ENCODE measurements around the gene TPI1.

TPI1 gene

DNA sequence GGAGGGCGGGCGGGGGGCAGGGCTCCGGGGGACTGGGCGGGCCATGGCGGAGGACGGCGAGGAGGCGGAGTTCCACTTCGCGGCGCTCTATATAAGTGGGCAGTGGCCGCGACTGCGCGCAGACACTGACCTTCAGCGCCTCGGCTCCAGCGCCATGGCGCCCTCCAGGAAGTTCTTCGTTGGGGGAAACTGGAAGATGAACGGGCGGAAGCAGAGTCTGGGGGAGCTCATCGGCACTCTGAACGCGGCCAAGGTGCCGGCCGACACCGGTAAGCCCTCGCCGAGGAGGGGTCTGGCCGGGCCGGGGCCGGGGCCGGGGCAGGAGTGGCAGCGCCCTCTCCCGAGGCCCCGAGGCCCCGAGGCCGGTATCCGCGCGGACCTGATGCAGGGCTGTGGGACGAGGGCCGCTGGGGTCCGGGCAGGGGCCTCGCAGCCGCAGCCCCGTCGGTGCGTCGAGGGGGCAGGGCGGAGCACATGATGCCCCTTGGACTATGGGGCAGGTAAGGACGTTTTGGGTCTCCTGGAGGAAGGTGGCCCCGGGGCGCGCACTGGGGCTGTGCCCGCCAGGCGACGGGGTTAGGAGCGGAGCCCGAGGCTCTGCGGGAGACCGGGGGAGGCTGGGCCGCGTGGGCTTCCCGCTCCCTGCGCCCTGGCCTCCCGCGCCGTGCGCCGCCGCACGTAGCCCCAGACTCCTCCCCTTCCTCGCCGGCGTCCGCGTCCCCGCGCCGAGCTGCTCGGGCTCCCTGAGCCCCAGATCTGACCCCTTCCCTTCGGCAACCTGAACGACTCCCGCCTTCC is at the start of gene TPI1:
Gene TPI1 (plus strand): TSS at position 119 of the 798 bp plus-strand sequence. CDS start 36 bp downstream, at position 155.
- DNase-seq (ENCODE audit: low read depth in 2 of 2, low spot score in 1 of 2), result peak; percentile 49 to 61

DNA sequence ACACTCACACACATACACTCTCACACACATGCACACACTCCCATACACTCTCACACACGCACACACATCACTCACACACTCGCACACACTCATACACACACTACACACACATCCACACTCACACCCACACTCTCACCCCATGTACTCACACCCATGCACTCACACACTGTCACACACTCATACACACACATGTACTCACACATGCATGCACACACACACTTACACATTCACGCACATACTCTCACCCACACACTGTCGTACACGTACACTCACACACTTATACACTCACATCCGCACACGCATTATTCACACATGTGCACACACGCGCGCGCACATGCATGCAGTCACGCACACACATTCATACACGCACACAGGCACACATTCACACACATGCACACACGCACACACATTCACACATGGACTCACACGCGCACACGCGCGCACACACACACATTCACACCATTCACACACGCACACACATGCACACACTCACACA is 49.6 kb upstream of the TPI1 start:
- no peak for DNase-seq (ENCODE audit: low read depth in 2 of 2, low spot score in 1 of 2)

DNA sequence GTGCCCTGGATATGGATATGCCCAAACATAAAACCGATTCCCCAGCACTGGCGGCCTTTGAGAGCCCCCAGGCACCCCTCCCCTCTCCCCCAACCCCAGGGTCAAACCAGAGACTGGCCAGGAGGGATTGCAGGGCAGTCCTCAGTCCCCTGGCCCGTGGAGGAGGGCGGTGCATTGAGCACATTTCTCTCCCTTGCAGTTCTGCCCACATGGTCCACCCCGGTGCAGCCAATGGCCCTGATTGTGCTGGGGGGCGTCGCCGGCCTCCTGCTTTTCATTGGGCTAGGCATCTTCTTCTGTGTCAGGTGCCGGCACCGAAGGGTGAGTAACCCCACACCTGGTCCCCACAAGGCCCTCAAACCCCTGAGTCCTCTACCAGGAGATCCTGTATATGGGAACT is 49.1 kb upstream of the TPI1 start:
- DNase-seq (ENCODE audit: low read depth in 2 of 2, low spot score in 1 of 2), result no peak

DNA sequence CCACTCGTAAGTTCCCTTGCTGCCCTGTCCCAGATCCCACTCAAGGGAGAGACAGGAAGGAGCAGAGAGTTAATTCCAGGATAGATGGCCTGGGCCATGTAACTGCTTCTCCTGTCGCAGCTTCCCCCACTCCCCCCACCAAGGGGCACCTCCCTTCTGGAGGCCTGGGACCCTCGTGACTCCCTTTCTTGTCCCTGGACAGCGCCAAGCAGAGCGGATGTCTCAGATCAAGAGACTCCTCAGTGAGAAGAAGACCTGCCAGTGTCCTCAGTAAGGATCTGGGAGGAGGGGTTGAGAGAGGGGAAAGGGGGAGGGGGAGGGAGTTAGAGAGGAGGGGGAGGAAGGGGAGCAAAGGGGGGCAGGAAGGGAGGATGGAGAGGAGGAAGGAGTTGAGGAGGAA is 48.7 kb upstream of the TPI1 start:
- DNase-seq (ENCODE audit: low read depth in 2 of 2, low spot score in 1 of 2), result no peak

DNA sequence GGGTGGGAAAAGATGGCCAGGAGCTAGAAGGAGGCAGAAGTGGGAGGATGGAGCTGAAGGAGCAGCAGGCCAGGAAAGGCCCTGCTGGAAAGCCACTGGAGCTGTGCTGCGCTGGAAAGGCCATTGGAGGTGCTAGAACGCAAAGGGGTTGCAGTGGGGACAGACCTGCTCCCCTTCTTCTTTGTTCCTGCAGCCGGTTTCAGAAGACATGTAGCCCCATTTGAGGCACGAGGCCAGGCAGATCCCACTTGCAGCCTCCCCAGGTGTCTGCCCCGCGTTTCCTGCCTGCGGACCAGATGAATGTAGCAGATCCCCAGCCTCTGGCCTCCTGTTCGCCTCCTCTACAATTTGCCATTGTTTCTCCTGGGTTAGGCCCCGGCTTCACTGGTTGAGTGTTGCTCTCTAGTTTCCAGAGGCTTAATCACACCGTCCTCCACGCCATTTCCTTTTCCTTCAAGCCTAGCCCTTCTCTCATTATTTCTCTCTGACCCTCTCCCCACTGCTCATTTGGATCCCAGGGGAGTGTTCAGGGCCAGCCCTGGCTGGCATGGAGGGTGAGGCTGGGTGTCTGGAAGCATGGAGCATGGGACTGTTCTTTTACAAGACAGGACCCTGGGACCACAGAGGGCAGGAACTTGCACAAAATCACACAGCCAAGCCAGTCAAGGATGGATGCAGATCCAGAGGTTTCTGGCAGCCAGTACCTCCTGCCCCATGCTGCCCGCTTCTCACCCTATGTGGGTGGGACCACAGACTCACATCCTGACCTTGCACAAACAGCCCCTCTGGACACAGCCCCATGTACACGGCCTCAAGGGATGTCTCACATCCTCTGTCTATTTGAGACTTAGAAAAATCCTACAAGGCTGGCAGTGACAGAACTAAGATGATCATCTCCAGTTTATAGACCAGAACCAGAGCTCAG is 48.0 kb upstream of the TPI1 start:
- DNase-seq (ENCODE audit: low read depth in 2 of 2, low spot score in 1 of 2), result no peak

DNA sequence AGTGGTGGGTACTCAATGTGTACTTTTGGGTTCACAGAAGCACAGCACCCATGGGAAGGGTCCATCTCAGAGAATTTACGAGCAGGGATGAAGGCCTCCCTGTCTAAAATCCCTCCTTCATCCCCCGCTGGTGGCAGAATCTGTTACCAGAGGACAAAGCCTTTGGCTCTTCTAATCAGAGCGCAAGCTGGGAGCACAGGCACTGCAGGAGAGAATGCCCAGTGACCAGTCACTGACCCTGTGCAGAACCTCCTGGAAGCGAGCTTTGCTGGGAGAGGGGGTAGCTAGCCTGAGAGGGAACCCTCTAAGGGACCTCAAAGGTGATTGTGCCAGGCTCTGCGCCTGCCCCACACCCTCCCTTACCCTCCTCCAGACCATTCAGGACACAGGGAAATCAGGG is 47.2 kb upstream of the TPI1 start:
- no peak for DNase-seq (ENCODE audit: low read depth in 2 of 2, low spot score in 1 of 2)

DNA sequence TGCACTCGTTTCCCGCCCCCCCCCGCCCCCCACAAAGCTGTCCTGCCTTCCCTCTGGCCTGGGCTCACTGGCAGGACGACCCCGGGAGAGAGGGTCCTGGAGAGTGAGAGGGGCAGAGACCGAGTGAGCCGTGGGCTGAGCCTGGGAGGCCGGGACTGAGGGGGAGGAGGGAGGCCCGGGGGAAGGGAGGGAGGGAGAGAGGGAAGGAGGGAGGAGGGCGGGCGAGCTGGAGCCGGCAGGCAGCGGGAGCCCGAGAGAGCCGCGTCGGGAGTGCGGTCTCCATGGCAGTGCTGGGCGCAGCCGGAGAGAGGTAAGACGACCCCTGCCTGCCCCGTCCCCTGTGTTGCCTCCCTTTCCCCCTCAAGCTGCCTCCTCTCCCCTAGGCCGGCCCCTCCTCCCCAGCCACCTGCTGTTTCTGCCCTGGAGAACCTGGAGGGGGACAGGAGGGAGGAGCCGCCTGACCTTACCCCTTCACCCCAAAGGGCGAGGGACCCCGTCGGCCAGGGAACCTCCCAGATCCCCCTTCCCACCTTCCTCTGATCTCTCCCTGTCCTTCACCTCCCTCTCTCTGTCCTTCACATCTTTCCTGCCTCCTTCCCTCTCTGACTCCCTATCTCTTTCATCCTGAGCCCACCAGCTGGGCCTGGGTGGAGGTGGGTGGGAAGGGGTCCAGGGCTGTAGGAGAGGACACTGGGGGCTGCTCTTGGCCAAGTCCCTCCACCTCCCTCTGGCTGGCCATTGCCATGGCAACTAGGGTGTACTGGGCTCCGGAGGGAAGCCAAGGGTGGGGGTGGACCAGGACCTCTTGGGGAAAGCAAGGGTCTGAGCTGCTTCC is 45.5 kb upstream of the TPI1 start, which contains the start of gene GPR162:
Gene GPR162 (plus strand): TSS at position 231 of the 835 bp plus-strand sequence. CDS start 2,078 bp downstream, outside the sequence.
- no peak for DNase-seq (ENCODE audit: low read depth in 2 of 2, low spot score in 1 of 2)

DNA sequence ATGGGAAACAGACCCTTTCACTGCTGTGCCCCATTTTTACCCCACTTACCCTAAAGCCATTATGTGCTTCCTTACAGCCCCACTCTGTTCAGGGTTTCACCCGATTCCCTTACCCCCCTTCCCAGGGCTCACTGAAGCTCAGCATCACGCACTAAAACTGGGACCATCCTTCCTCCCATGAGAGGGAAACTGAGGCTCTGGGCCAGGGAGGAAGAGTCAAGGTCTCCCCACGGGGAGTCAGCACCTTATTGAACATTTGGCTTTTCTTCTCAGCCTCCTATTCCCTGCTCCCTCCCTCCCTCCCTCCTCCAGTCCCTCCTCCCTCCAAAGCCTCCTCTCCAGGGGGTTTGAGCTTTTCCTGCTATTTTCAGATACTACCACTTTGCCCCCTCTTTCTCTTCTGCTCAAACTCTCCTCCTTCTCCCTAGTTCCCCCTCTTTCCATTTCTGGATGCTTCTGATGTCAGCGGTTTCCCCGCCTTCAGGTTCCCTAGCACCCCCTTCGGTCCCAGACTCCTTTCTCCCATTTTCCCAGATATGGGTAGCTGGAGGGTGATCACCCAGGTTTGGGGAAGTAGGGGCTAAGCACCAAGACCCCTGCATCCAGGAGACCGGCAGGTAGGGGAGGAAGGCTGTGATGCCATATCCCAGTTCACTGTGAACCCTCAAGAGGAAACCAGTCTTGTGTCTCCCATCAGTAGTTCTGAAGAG is 44.8 kb upstream of the TPI1 start:
- no peak for DNase-seq (ENCODE audit: low read depth in 2 of 2, low spot score in 1 of 2)

DNA sequence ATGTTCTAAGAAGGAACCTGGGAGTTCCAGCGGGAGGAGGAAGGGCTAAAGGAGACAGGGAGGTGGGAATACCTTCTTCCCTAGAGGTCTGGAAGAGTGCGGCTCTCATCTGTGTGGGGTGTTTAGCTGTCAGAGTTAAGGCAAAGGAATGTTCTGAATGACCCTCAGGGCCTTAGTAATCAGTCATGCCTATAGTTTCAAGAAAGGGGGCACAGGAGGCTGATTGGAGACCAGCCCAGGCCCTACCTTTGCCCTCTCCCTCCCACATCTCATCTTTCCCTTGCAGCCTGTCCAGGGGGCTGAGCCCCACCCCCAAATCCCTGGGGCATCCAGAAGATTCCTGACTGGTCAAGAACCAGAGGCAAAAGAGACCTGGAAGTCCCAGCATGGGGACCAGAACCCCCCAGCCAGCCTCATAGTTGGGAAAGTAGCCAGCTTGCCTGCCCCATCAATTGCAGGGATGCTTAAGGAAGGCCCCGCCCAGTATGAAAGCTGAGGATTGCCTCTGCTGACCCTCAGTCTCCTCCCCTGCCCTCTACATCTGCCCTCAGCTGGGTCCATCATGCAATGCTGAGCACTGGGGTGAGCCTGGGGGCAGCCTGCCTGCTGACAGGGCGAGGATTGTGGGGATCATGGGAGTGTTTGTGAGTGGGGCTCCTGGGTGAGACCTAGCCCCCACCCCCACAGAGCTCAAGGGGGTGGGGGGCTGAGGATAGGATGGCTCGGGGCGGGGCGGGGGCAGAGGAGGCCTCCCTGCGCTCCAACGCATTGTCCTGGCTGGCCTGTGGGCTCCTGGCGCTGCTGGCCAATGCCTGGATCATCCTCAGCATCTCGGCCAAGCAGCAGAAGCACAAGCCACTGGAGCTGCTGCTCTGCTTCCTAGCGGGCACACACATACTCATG is 43.9 kb upstream of the TPI1 start:
- no peak for DNase-seq (ENCODE audit: low read depth in 2 of 2, low spot score in 1 of 2)

DNA sequence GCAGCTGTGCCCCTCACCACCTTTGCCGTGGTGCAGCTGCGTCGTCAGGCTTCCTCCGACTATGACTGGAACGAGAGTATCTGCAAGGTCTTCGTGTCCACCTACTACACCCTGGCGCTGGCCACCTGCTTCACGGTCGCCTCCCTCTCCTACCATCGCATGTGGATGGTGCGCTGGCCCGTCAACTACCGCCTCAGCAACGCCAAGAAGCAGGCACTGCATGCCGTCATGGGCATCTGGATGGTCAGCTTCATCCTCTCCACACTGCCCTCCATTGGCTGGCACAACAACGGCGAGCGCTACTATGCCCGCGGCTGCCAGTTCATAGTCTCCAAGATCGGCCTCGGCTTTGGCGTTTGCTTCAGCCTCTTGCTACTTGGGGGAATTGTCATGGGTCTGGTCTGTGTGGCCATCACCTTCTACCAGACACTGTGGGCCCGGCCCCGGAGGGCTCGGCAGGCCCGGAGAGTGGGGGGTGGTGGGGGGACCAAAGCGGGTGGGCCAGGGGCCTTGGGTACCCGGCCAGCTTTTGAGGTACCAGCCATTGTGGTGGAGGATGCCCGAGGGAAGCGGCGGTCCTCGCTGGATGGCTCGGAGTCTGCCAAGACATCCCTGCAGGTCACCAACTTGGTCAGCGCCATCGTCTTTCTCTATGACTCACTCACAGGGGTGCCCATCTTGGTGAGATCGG is 43.1 kb upstream of the TPI1 start:
- no peak for DNase-seq (ENCODE audit: low read depth in 2 of 2, low spot score in 1 of 2)

DNA sequence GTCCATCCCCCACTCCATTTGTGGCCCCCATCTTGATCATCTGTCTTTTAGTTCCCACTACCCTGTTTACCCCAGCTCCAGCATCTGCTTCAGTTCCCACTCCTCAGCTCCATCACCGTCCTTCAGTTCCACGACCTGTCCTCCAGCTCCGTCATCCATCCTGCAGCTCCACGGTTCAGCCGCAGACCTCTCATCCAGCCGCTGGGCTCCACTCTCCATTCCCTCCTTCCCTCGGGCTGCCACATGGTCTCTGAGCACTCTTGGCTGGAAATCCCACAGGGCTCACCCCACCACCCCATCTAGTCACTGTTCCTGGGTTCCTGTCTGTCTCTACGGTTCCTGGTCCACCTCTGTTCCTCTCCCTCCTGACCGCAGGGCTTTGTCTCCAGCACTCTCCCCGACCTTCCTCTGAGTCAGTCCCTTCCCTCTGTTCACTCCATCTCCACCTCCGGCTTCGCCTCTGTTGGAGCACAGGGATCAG is 42.4 kb upstream of the TPI1 start:
- no peak for DNase-seq (ENCODE audit: low read depth in 2 of 2, low spot score in 1 of 2)

DNA sequence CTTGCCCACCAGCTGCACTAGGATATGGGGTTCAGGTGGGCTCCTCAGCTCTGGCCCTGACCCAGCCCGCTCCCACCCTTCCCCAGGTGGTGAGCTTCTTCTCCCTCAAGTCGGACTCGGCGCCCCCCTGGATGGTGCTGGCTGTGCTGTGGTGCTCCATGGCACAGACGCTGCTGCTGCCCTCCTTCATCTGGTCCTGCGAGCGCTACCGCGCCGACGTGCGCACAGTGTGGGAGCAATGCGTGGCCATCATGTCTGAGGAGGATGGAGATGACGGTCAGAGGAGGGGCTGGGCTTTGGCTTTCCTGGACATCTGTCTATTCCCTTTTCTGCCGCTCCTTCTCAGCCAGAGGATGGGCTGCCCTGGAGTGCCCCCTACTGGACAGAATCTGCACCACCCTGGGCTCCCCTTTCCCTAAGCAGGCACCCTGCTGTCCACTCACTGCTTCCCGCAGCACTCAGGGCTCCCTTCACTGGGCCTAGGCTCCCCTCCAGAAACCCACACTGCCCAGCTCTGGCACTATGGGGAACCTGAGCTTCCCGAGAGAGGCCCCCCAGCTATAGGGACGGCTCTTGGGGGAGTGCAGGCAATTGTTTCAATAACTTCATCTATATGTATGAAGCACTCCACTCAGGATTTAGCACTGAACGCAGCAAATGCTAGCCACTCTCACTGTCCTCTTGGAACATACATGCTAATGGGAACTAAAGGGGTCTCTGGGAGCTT is 41.8 kb upstream of the TPI1 start:
- DNase-seq (ENCODE audit: low read depth in 2 of 2, low spot score in 1 of 2), result peak; percentile 60 to 63

DNA sequence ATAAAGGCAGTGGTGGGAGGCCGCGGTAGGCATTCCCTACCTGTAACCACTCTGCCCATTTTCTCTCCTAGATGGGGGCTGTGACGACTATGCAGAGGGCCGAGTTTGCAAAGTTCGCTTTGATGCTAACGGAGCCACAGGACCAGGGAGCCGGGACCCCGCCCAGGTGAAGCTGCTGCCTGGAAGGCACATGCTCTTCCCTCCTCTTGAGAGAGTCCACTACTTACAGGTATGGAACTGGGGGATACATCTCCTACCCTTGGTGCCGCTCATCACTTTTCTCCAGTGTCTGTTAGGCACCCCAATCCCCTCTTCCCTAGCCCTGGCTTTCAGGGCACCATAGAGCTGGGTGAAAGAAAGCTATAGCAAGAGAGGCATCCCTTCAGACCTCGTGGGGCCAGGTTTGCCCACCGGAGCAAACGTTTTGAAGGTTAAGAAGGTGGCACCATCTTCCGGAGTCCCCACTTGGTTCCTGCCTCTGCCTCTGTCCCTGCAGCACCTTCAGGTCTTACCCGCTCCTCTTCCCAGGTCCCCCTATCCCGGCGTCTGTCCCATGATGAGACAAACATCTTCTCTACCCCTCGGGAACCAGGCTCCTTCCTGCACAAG is 41.1 kb upstream of the TPI1 start:
- no peak for DNase-seq (ENCODE audit: low read depth in 2 of 2, low spot score in 1 of 2)

DNA sequence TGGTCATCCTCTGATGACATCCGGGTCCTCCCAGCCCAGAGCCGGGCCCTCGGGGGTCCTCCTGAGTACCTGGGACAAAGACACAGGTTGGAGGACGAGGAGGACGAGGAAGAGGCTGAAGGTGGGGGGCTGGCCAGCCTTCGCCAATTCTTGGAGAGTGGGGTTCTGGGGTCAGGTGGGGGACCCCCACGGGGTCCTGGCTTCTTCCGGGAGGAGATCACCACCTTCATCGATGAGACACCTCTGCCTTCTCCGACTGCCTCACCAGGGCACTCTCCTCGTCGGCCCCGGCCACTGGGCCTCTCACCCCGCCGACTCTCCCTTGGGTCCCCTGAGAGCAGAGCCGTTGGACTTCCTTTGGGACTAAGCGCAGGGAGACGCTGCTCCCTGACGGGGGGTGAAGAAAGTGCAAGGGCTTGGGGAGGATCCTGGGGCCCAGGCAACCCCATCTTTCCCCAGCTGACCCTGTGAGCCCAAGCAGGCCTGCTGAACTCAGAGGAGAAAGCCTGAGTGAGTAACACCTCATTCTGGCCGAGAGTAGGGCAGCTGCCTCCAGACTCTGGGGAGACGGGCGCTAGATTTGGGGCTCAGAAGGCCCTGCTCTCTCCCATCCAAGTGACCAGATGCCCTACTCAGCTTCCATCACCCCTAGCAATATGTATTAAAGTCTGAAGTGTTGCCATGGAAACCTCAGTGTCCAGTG is 40.4 kb upstream of the TPI1 start:
- no peak for DNase-seq (ENCODE audit: low read depth in 2 of 2, low spot score in 1 of 2)

DNA sequence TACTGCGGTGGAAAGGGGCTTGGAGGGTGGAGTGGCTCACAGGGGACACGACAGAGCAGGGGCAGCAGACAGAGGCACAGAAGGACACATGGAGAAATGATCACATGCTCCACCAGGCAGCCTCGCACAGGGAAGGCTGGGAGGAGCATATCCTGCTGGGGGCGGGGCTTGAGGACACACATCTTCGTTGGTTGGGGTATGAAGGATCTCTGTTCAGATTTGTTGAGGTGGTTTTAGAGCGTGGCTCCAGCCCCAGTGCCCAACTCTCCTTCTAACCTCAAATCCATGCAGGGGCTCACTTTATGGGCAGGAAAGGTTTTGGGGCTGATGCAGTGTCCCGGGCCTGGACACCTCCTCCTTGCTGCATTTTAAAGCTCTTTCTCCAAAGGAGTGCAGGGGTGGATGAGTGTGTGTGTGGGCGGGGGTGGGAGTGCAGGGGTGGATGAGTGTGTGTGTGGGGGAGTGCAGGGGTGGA is 39.9 kb upstream of the TPI1 start:
- no peak for DNase-seq (ENCODE audit: low read depth in 2 of 2, low spot score in 1 of 2)

DNA sequence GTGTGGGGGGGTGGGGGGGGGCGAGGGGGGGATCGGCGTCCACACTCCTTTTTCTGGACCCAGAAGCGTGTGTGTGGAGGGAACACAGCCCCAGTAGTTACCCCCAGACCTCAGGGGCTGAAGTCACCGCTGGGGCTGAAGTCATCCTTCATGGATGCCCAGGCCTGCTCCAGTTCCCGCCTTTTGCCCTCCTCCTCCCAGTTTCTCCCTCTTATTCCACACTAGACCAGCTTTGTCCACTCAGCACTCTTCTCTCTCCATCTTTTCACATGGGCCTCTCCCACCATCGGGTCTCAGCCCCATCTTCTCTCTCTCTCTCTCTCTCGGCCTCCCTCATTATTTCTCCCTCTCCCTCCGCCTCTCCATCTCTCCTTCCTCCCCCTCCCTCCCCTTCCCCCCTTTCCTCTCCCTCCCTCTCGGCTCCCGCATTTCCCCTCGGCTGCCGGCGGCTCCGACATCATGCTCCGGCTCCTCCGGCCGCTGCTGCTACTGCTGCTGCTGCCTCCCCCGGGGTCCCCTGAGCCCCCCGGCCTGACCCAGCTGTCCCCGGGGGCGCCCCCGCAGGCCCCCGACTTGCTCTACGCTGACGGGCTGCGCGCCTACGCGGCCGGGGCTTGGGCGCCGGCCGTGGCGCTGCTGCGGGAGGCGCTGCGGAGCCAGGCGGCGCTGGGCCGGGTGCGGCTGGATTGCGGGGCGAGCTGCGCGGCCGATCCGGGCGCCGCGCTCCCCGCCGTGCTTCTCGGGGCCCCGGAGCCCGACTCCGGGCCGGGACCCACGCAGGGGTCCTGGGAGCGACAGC is 39.1 kb upstream of the TPI1 start, which contains the start of gene P3H3:
Gene P3H3 (plus strand): TSS at position 426 of the 799 bp plus-strand sequence. CDS start 34 bp downstream, at position 460.
- no peak for DNase-seq (ENCODE audit: low read depth in 2 of 2, low spot score in 1 of 2)
